GM19193 (cell line): ENCODE results near the gene RAB26.

Source experiments
- POLR2A ChIP-seq: IDR thresholded peaks from 4 replicates; pipeline ENCODE4 v1.6.1; 2011; ENCODE audit not compliant: insufficient read depth, insufficient read length; ENCODE audit errors: extremely low read depth

RAB26 gene

GRCh38 chr16:2178321-2179106 is 30.1 kb downstream of the RAB26 start:
- no peak for TF ChIP-seq POLR2A

GRCh38 chr16:2179107-2179501 is 30.7 kb downstream of the RAB26 start:
- TF ChIP-seq POLR2A, result no peak

GRCh38 chr16:2179576-2179975 is 31.2 kb downstream of the RAB26 start:
- no peak for TF ChIP-seq POLR2A

GRCh38 chr16:2180461-2180860 is 32.0 kb downstream of the RAB26 start:
- no peak for TF ChIP-seq POLR2A

- no peak for TF ChIP-seq POLR2A
Measured at GRCh38 chr16:2180962-2181923, 32.8 kb downstream of the RAB26 start.

- no peak for TF ChIP-seq POLR2A
Measured at GRCh38 chr16:2181952-2182351, 33.5 kb downstream of the RAB26 start.

- no peak for TF ChIP-seq POLR2A
Measured at GRCh38 chr16:2183671-2184070, 35.2 kb downstream of the RAB26 start.

- no peak for TF ChIP-seq POLR2A
Measured at GRCh38 chr16:2184346-2184745, 35.9 kb downstream of the RAB26 start.

GRCh38 chr16:2184962-2185361 is 36.5 kb downstream of the RAB26 start:
- no peak for TF ChIP-seq POLR2A

GRCh38 chr16:2186064-2186463 is 37.6 kb downstream of the RAB26 start:
- no peak for TF ChIP-seq POLR2A

- no peak for TF ChIP-seq POLR2A
Measured at GRCh38 chr16:2186505-2186904, 38.1 kb downstream of the RAB26 start.

- TF ChIP-seq POLR2A, result no peak
Measured at GRCh38 chr16:2187212-2187611, 38.8 kb downstream of the RAB26 start.

GRCh38 chr16:2188395-2188794 is 40.0 kb downstream of the RAB26 start:
- no peak for TF ChIP-seq POLR2A

- TF ChIP-seq POLR2A, result no peak
Measured at GRCh38 chr16:2189252-2189893, 40.9 kb downstream of the RAB26 start.

- no peak for TF ChIP-seq POLR2A
Measured at GRCh38 chr16:2190002-2190658, 41.7 kb downstream of the RAB26 start.

- no peak for TF ChIP-seq POLR2A
Measured at GRCh38 chr16:2190659-2191445, 42.4 kb downstream of the RAB26 start.
